HG03575 (cell line): Measurements from ENCODE around the gene PDE1C.
"Not testable (repeated sequence)": the region's sequence is repeated elsewhere in the genome, so short reads cannot be mapped to it uniquely, and the experiment has no call there.

Experiments used
- ATAC-seq: cut with Tn5 transposase; IDR thresholded peaks from one replicate; pipeline ENCODE4 v1.9.1; 2021; ENCODE audit not compliant: unreplicated experiment, insufficient number of reproducible peaks, low FRiP score; ENCODE audit errors: extremely low read depth

Gene PDE1C

GRCh38 chr7:31882187-31882586 is 188.0 kb downstream of the PDE1C start:
- no peak for ATAC-seq

GRCh38 chr7:31878875-31879274 is 191.3 kb downstream of the PDE1C start:
- no peak for ATAC-seq

GRCh38 chr7:31875424-31875823 is 194.8 kb downstream of the PDE1C start:
- ATAC-seq, result no peak

GRCh38 chr7:31874631-31875386 is 195.4 kb downstream of the PDE1C start:
- ATAC-seq, result no peak

- peak; percentile 78 for ATAC-seq
Observed at GRCh38 chr7:31873816-31874597, 196.2 kb downstream of the PDE1C start.

- no peak for ATAC-seq
Observed at GRCh38 chr7:31872545-31873370, 197.4 kb downstream of the PDE1C start.

- no peak for ATAC-seq
Observed at GRCh38 chr7:31864646-31865045, 205.6 kb downstream of the PDE1C start.

GRCh38 chr7:31860925-31861324 is 209.3 kb downstream of the PDE1C start:
- no peak for ATAC-seq

- ATAC-seq, result no peak
Observed at GRCh38 chr7:31858055-31858454, 212.2 kb downstream of the PDE1C start.

GRCh38 chr7:31857172-31857571 is 213.0 kb downstream of the PDE1C start:
- ATAC-seq, result no peak

- ATAC-seq, result no peak
Observed at GRCh38 chr7:31856337-31856736, 213.9 kb downstream of the PDE1C start.

GRCh38 chr7:31855530-31855929 is 214.7 kb downstream of the PDE1C start:
- no peak for ATAC-seq

- no peak for ATAC-seq
Observed at GRCh38 chr7:31853380-31853779, 216.8 kb downstream of the PDE1C start.

GRCh38 chr7:31852462-31852861 is 217.7 kb downstream of the PDE1C start:
- ATAC-seq, result no peak

- ATAC-seq, result no peak
Observed at GRCh38 chr7:31851119-31851518, 219.1 kb downstream of the PDE1C start.

GRCh38 chr7:31850601-31851000 is 219.6 kb downstream of the PDE1C start:
- ATAC-seq, result no peak

GRCh38 chr7:31850066-31850465 is 220.1 kb downstream of the PDE1C start:
- ATAC-seq, result no peak

- no peak for ATAC-seq
Observed at GRCh38 chr7:31835471-31835870, 234.7 kb downstream of the PDE1C start.

- ATAC-seq, result not testable (repeated sequence)
Observed at GRCh38 chr7:31833625-31834024, 236.6 kb downstream of the PDE1C start.

- ATAC-seq, result no peak
Observed at GRCh38 chr7:31828520-31828919, 241.7 kb downstream of the PDE1C start.
